HepG2 (cell line): Measurements from ENCODE around the gene ZIK1. TPM values are rescaled to one million over a fixed set of nuclear protein-coding genes. Genes with fewer than 3 reads are reported as not detected.

Experiments used
- FOXK2 ChIP-seq: fragments of 450-650 bp; IDR thresholded peaks from 2 replicates; pipeline ENCODE4 v1.6.1; 2016
- HNRNPUL1 ChIP-seq: fragments of 200-400 bp; formaldehyde crosslinking; IDR thresholded peaks from 2 replicates; pipeline ENCODE4 v1.6.1; 2017; ENCODE audit warnings: low read depth, mild to moderate bottlenecking, low read length, moderate library complexity
- HOXD1 ChIP-seq: sonication (generic); formaldehyde crosslinking; IDR thresholded peaks from 2 replicates; pipeline ENCODE4 v1.5.0; 2020; ENCODE audit warnings: missing genetic modification reagents
- JUN ChIP-seq: sonication (generic); formaldehyde crosslinking; IDR thresholded peaks from 2 replicates; pipeline ENCODE4 v1.4.0; 2020; ENCODE audit warnings: mild to moderate bottlenecking, missing genetic modification reagents
- JUND ChIP-seq: sonication (generic); formaldehyde crosslinking; IDR thresholded peaks from 2 replicates; pipeline ENCODE4 v1.8.0; 2022; ENCODE audit warnings: mild to moderate bottlenecking, missing genetic modification reagents
- MAFK ChIP-seq, 2 experiments: IDR thresholded peaks in 1 of 2; conservative IDR thresholded peaks in 1 of 2; 2 replicates each; pipeline ENCODE4 v1.6.1; 2011; ENCODE audit warnings: improper control_type of control experiment in 2 of 2, low read length in 2 of 2
- NFYC ChIP-seq: IDR thresholded peaks from 2 replicates; pipeline ENCODE4 v1.6.1; 2016; ENCODE audit warnings: missing genetic modification reagents, missing compliant biosample characterization
- RXRA ChIP-seq: sonication (generic); formaldehyde crosslinking; IDR thresholded peaks from 2 replicates; pipeline ENCODE4 v1.5.1; 2020; ENCODE audit warnings: missing genetic modification reagents
- SP140L ChIP-seq: sonication (generic); formaldehyde crosslinking; IDR thresholded peaks from 2 replicates; pipeline ENCODE4 v1.4.0; 2020; ENCODE audit warnings: missing genetic modification reagents, borderline replicate concordance
- XBP1 ChIP-seq: sonication (generic); formaldehyde crosslinking; IDR thresholded peaks from 2 replicates; pipeline ENCODE4 v1.5.0; 2020; ENCODE audit warnings: missing genetic modification reagents
- ZBTB7A ChIP-seq: sonication (generic); formaldehyde crosslinking; IDR thresholded peaks from 2 replicates; pipeline ENCODE4 v1.8.0; 2022; ENCODE audit warnings: mild to moderate bottlenecking, missing genetic modification reagents
- ZFP90 ChIP-seq: sonication (generic); formaldehyde crosslinking; IDR thresholded peaks from 2 replicates; pipeline ENCODE4 v1.8.0; 2022; ENCODE audit warnings: missing genetic modification reagents, mild to moderate bottlenecking, inconsistent platforms, borderline replicate concordance
- ZFP91 ChIP-seq: sonication (generic); formaldehyde crosslinking; IDR thresholded peaks from 2 replicates; pipeline ENCODE4 v1.9.0; 2022; ENCODE audit warnings: missing genetic modification reagents, mild to moderate bottlenecking, borderline replicate concordance
- ZHX1 ChIP-seq: sonication (generic); formaldehyde crosslinking; IDR thresholded peaks from 2 replicates; pipeline ENCODE4 v1.8.1; 2022; ENCODE audit warnings: low read depth, mild to moderate bottlenecking, missing genetic modification reagents
- ZNF230 ChIP-seq: sonication (generic); formaldehyde crosslinking; IDR thresholded peaks from 2 replicates; pipeline ENCODE4 v1.4.0; 2020; ENCODE audit warnings: mild to moderate bottlenecking, missing genetic modification reagents
- ZNF264 ChIP-seq: sonication (generic); formaldehyde crosslinking; IDR thresholded peaks from 2 replicates; pipeline ENCODE4 v1.4.0; 2020; ENCODE audit warnings: missing genetic modification reagents
- ZNF672 ChIP-seq: sonication (generic); formaldehyde crosslinking; IDR thresholded peaks from 2 replicates; pipeline ENCODE4 v1.8.1; 2022; ENCODE audit warnings: missing genetic modification reagents
- ZNF773 ChIP-seq: sonication (generic); formaldehyde crosslinking; IDR thresholded peaks from 2 replicates; pipeline ENCODE4 v1.4.0; 2020; ENCODE audit warnings: missing genetic modification reagents, borderline replicate concordance
- ZNF792 ChIP-seq: IDR thresholded peaks from 2 replicates; pipeline ENCODE4 v1.6.1; 2016
- polyA plus RNA-seq, 8 experiments: library from polyadenylated mRNA; depleted of rRNA in 3 of 8; stranded (reverse) in 7 of 8; unstranded in 1 of 8; fragments of >200 nt; fragmentation: Illumina TruSeq in 4 of 8; extraction: Trizol in 4 of 8; gene quantifications; 2 replicates each; pipeline versions ENCODE4 v1.2.1 to v1.2.3, GENCODE V29; 2011 to 2016; ENCODE audit warnings: low read depth in 4 of 8, missing spikeins in 1 of 8, mixed read lengths in 1 of 8; ENCODE audit not compliant: insufficient read depth in 1 of 8
- total RNA-seq, 5 experiments: library from RNA; depleted of rRNA; stranded (reverse); fragments of >200 nt; fragmentation: Illumina TruSeq; extraction: Trizol; gene quantifications; 2 replicates each; pipeline ENCODE4 v1.2.3, GENCODE V29; 2016; ENCODE audit warnings: low read depth in 1 of 5
- TF ChIP-seq, protein P1 (sequence below), 2 experiments: sonication (generic) in 1 of 2; formaldehyde crosslinking in 1 of 2; IDR thresholded peaks; 2 replicates each; pipeline versions ENCODE4 v1.4.0 to v1.6.1; 2018 to 2020; ENCODE audit warnings: missing genetic modification reagents in 2 of 2, borderline replicate concordance in 1 of 2, low read depth in 1 of 2, mild to moderate bottlenecking in 1 of 2, missing biosample characterization in 1 of 2
- TF ChIP-seq, protein P2 (sequence below): sonication (generic); formaldehyde crosslinking; conservative IDR thresholded peaks from 2 replicates; pipeline ENCODE4 v1.4.0; 2020; ENCODE audit warnings: missing genetic modification reagents
- TF ChIP-seq, protein P3 (sequence below): sonication (generic); IDR thresholded peaks from 2 replicates; pipeline ENCODE4 v1.6.1; 2016; ENCODE audit warnings: low read depth, borderline replicate concordance

Gene ZIK1
- total and polyA plus RNA-seq, 2 of the 13 experiments (the other 11 are each of a cell fraction or from before 2014, with no cell fraction given): 2.1 to 7.2 TPM

- peak; percentile 57; the same call in 1 of the 2 replicates for TF ChIP-seq ZNF264 (CRISPR knock-in tag)
- TF ChIP-seq ZBTB7A: no peak
- TF ChIP-seq ZNF773 (CRISPR knock-in tag): no peak
- peak; percentile 52; the same call in 1 of the 2 replicates for TF ChIP-seq ZNF792 (CRISPR knock-in tag)
- no peak for TF ChIP-seq XBP1 (CRISPR knock-in tag)
- TF ChIP-seq FOXK2: no peak
- TF ChIP-seq SP140L: no peak
- TF ChIP-seq, protein P1, sequence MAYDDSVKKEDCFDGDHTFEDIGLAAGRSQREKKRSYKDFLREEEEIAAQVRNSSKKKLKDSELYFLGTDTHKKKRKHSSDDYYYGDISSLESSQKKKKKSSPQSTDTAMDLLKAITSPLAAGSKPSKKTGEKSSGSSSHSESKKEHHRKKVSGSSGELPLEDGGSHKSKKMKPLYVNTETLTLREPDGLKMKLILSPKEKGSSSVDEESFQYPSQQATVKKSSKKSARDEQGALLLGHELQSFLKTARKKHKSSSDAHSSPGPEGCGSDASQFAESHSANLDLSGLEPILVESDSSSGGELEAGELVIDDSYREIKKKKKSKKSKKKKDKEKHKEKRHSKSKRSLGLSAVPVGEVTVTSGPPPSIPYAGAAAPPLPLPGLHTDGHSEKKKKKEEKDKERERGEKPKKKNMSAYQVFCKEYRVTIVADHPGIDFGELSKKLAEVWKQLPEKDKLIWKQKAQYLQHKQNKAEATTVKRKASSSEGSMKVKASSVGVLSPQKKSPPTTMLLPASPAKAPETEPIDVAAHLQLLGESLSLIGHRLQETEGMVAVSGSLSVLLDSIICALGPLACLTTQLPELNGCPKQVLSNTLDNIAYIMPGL (CRISPR knock-in tag; IDR thresholded peaks at IDR 0.05; ENCODE audit: borderline replicate concordance in 1 of 2, low read depth in 1 of 2): peak; percentile 68 to 84; a peak in 3 of 4 replicates
- no peak for TF ChIP-seq MAFK (conservative IDR thresholded peaks at IDR 0.05 in 1 of 2, IDR thresholded peaks at IDR 0.05 in 1 of 2; ENCODE audit: low read length in 2 of 2)
- TF ChIP-seq HOXD1: no peak
- TF ChIP-seq ZFP91 (CRISPR knock-in tag): peak; percentile 100
- peak; percentile 51; the same call in 1 of the 2 replicates for TF ChIP-seq ZNF230 (CRISPR knock-in tag)
- TF ChIP-seq, protein P2, sequence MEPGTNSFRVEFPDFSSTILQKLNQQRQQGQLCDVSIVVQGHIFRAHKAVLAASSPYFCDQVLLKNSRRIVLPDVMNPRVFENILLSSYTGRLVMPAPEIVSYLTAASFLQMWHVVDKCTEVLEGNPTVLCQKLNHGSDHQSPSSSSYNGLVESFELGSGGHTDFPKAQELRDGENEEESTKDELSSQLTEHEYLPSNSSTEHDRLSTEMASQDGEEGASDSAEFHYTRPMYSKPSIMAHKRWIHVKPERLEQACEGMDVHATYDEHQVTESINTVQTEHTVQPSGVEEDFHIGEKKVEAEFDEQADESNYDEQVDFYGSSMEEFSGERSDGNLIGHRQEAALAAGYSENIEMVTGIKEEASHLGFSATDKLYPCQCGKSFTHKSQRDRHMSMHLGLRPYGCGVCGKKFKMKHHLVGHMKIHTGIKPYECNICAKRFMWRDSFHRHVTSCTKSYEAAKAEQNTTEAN (CRISPR knock-in tag): no peak
- TF ChIP-seq ZNF672 (CRISPR knock-in tag): no peak
- no peak for TF ChIP-seq ZHX1 (CRISPR knock-in tag)
- TF ChIP-seq ZFP90: peak; percentile 69; the same call in 1 of the 2 replicates
- 0 out of 2 replicates have a peak, but pooled peaks have one; percentile 34 for TF ChIP-seq RXRA
- TF ChIP-seq, protein P3, sequence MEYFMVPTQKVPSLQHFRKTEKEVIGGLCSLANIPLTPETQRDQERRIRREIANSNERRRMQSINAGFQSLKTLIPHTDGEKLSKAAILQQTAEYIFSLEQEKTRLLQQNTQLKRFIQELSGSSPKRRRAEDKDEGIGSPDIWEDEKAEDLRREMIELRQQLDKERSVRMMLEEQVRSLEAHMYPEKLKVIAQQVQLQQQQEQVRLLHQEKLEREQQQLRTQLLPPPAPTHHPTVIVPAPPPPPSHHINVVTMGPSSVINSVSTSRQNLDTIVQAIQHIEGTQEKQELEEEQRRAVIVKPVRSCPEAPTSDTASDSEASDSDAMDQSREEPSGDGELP: no peak; the same call in 1 of the 2 replicates
- TF ChIP-seq NFYC (CRISPR knock-in tag): peak; percentile 97
- no peak for TF ChIP-seq HNRNPUL1
- no peak for TF ChIP-seq JUN (CRISPR knock-in tag)
- no peak for TF ChIP-seq JUND
These were observed 5.3 kb upstream of the ZIK1 start, which contains the start of gene ZNF416 (continued) for GRCh38 chr19:57578487-57579205.
